GM21381 (cell line): ENCODE data around the gene CLCN1.
"Not testable (repeated sequence)": the region's sequence is repeated elsewhere in the genome, so short reads cannot be mapped to it uniquely, and the experiment has no call there.

Experiments used
- ATAC-seq: cut with Tn5 transposase; IDR thresholded peaks from one replicate; pipeline ENCODE4 v1.9.1; 2021; ENCODE audit warnings: mild to moderate bottlenecking, moderate library complexity; ENCODE audit not compliant: unreplicated experiment

The CLCN1 gene

GRCh38 chr7:143315776-143316175 lies at the start of gene CLCN1:
CLCN1 (plus strand) TSS chr7:143316111; CDS start chr7:143316213, 102 bp downstream.
- ATAC-seq: no peak

GRCh38 chr7:143269251-143269650 lies 46.7 kb upstream of the CLCN1 start:
- ATAC-seq: no peak

GRCh38 chr7:143271240-143271639 lies 44.7 kb upstream of the CLCN1 start:
- no peak for ATAC-seq

GRCh38 chr7:143272871-143273270 lies 43.0 kb upstream of the CLCN1 start:
- ATAC-seq: no peak

- ATAC-seq: no peak
Measured at GRCh38 chr7:143279186-143280098, 36.5 kb upstream of the CLCN1 start.

GRCh38 chr7:143280160-143280559 lies 35.8 kb upstream of the CLCN1 start:
- ATAC-seq: no peak

- ATAC-seq: no peak
Measured at GRCh38 chr7:143280566-143280965, 35.3 kb upstream of the CLCN1 start.

GRCh38 chr7:143281529-143281928 lies 34.4 kb upstream of the CLCN1 start:
- ATAC-seq: no peak

GRCh38 chr7:143282124-143282523 lies 33.8 kb upstream of the CLCN1 start:
- no peak for ATAC-seq

GRCh38 chr7:143283381-143283780 lies 32.5 kb upstream of the CLCN1 start:
- ATAC-seq: no peak

GRCh38 chr7:143284591-143285469 lies 31.1 kb upstream of the CLCN1 start, which contains the start of gene TMEM139:
TMEM139 (plus strand) TSS chr7:143284958; CDS start chr7:143285958, 1,000 bp downstream.
- ATAC-seq: no peak

- no peak for ATAC-seq
Measured at GRCh38 chr7:143285470-143285778, 30.5 kb upstream of the CLCN1 start.

GRCh38 chr7:143285806-143286521 lies 29.9 kb upstream of the CLCN1 start:
- no peak for ATAC-seq

- no peak for ATAC-seq
Measured at GRCh38 chr7:143286522-143286890, 29.4 kb upstream of the CLCN1 start.

GRCh38 chr7:143287339-143287934 lies 28.5 kb upstream of the CLCN1 start:
- no peak for ATAC-seq

GRCh38 chr7:143287935-143288826 lies 27.7 kb upstream of the CLCN1 start, which contains the start of gene CASP2:
CASP2 (plus strand) TSS chr7:143288351; CDS start chr7:143288456, 105 bp downstream.
- ATAC-seq: peak; percentile 92

- no peak for ATAC-seq
Measured at GRCh38 chr7:143288836-143289235, 27.1 kb upstream of the CLCN1 start.

- no peak for ATAC-seq
Measured at GRCh38 chr7:143289421-143289820, 26.5 kb upstream of the CLCN1 start.

- not testable (repeated sequence) for ATAC-seq
Measured at GRCh38 chr7:143289888-143290287, 26.0 kb upstream of the CLCN1 start.

GRCh38 chr7:143290293-143290692 lies 25.6 kb upstream of the CLCN1 start:
- ATAC-seq: no peak
